Measurements from ENCODE around the gene REEP6. TPM values are rescaled to one million over a fixed set of nuclear protein-coding genes. Genes with fewer than 3 reads are reported as not detected.

REEP6 gene
- total RNA-seq = 8.3 and 10.4 TPM in 2 replicates

DNA sequence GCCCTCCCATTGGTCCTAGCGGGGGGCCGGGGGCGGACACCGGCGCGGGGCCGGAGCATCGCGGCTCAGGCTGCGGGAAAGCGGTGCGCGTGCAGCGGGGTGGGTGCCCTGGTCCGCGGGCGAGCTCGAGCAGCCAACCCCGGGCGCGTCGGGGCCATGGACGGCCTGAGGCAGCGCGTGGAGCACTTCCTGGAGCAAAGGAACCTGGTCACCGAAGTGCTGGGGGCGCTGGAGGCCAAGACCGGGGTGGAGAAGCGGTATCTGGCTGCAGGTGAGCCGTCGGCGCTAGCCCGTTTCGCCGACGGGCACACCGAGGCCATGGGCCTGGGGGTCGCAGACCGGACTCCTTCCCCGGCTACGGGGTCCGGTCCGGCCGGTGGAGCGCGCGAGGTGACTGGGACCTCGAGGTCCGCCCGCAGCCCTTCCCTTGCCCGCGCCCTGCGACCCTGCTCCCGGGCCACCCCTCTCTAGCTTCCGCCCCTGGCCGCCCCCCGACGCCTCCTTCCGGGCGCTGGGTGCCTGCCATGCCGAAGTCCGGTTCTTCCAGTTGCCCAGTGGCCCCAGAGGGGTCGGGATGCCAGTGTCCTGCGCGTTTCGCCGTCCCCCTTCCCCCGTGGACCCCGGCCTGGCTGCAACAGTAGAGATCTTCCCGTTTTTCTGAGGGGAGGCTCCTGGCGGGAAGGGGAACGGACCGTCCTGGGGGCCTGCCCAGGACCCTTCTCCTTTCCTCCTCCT lies at the start of gene REEP6:
Gene REEP6, plus strand, starts transcription at position 68 of the 735 bp plus-strand sequence. Its CDS starts 89 bp downstream, at position 157.

DNA sequence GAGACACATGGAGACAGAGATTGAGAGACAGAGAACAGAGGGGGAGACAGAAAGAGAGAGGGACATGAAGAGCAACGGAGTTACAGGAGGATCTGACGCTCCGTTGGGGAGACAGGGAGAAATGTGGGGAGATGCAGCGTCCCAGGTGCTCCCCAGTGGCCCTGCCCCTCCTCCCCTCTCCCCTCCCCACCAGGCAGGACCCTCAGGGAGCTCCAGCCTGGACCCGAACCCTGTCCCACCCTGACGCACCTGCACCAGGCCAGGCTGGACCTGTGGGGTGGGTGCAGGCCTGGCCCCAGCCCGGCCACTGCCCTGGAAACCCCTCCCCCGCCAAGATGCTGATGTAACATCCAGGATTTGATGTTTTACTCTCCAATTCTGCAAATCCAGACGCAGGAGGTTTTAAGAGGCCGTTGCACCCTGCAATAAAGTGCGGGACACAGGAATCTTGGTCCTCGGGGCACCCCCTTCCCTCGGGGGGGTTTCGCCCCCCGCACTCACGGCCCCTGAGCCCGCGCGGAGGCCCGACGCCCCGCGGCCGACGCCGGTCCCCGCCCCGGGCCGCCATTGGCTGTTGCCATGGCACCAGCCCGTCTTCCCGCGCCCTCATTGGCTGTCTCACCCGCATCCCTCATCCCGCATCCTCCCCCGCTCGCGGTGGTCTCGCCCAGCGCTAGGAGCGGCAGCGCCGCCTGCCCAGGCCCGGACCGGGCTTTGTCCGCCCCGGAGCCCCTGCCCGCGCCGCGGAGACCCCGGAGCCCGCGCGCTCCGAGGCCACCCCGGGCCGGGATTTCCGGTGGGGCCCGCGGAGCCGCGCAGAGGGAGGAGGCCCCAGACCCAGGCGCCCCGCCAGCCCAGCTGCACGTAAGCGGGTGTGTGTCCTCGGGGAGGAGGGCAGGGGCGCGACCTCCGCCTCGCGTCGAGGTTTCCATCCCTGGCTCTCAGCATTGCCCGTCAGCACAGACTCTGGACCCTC lies 41.2 kb upstream of the REEP6 start, which contains the start of gene APC2:
Gene APC2, plus strand, starts transcription at position 655 of the 976 bp plus-strand sequence. CDS start 2,881 bp downstream, outside the sequence.

DNA sequence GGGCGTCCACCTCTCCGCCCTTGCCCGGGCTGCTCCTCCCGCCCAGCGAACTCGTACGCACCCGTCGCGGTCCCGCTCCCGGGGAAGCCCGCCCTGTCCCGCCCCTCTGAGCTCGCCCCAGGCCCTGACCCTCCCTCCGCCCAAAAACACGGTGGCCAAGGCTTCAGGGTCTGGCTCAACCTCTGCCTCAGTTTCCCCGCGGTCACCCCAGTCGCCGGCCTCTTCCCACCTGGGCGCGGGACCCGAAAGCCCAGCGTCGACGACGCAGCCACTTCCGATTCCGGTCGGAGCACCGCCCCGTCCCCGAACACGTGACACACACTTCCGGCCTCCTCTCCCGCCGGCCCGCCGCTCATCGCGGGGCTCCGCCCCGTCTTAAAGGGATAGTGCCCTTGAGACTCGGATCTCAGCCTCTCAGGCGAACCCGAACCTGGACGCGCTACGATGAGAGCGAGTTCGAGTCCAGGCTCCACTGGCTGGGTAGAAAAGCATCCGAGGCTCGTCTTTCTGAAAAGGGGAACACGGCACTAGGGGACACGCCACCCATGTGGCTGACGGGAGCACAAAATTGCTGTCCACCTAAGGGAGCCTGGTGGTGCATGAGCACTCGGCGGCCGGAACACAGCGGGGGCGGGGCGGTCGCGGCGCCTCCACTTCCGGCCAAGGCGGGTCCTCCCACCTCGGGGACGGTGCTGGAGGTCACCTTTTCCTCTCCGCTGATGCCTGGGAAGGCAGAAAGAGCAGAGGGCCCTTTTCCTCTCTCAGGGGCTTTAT lies 11.9 kb upstream of the REEP6 start, which contains the start of gene C19orf25:
Gene C19orf25, minus strand, starts transcription at position 282 of the 774 bp plus-strand sequence. CDS start 312 bp downstream, outside the sequence.

DNA sequence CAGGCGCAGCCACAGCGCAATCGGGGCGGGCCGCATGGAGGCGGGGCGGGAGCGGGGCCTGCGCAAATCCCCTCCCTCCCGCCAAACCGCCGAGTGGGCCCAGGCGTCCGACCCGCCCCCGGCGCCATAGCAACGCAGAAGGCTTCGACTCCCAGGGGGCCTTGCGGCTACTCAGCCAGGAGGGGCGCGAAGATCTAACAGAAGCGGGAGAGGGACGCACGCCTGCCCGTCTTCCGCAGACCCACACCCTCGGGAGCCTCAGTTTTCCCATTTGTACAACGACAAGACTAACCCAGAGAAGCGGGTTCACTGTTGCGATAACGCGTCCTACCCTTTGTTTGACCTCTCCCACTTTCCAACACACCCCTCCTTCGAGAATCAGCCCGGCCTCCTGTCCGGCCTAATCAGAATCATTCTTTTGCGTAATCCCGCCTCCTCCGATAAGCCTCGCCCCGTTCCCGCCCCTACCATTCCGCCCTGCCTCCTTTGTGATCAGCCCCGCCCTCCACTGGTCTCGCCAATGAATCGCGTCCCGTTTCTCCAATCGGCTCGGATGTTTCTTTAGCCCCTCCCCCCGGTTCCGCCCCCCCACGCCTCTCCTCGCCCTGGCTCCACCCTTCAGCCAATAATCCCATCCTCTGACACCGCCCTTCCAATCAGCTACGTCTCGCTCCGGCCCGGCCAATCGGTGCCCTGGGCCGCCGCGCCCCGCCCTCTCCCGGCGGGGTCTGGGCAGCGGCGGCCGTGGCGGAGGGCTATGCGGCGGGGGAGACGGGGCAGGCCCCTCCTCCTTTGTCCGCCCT lies 469 bp upstream of the REEP6 start, which contains the start of gene PCSK4:
Gene PCSK4, minus strand, starts transcription at position 40 of the 803 bp plus-strand sequence. Its CDS starts 4 bp downstream, at position 36.

DNA sequence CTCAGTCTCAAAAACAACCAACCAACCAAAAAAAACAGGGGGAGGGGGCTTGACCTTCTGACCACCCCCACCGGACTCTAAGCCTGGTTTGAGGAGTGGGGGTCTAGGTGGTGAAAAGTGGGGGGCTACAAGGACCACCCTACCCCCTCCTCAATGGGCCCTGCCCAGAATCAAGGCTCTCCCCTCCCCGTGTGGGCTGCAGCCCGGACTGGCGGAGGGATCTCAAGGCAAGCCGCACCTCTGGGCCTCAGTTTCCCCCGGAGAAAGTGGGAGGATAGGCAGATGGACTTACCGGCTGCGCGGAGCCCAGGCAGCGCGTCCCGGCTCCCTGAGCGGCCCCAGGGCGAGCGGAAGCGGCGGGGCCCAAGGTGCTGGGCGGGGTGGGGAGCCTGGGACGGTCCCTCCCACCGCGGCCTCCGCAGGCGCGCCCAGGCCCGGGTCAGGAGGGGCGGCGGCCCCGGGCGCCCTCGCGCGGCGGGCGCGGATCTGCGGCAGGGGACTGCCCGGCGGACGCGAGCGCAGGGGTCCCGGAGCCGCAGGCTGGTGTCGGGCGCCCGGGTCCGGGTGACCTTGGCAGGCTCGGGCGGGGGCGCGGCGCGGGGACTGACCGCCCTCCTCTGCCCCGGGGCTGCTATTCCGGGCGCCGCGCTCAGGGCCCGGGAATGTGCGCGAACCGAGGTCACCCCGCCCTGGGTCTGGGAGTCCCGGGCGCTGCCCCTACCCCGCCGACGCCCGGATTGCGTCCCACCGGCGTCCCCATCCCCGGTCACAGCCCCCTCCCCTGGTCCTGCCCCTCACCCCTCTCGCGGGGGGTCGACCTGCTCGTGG lies 21.9 kb downstream of the REEP6 start, which contains the start of gene ADAMTSL5:
Gene ADAMTSL5, minus strand, starts transcription at position 349 of the 828 bp plus-strand sequence. CDS start 2,076 bp downstream, outside the sequence.

DNA sequence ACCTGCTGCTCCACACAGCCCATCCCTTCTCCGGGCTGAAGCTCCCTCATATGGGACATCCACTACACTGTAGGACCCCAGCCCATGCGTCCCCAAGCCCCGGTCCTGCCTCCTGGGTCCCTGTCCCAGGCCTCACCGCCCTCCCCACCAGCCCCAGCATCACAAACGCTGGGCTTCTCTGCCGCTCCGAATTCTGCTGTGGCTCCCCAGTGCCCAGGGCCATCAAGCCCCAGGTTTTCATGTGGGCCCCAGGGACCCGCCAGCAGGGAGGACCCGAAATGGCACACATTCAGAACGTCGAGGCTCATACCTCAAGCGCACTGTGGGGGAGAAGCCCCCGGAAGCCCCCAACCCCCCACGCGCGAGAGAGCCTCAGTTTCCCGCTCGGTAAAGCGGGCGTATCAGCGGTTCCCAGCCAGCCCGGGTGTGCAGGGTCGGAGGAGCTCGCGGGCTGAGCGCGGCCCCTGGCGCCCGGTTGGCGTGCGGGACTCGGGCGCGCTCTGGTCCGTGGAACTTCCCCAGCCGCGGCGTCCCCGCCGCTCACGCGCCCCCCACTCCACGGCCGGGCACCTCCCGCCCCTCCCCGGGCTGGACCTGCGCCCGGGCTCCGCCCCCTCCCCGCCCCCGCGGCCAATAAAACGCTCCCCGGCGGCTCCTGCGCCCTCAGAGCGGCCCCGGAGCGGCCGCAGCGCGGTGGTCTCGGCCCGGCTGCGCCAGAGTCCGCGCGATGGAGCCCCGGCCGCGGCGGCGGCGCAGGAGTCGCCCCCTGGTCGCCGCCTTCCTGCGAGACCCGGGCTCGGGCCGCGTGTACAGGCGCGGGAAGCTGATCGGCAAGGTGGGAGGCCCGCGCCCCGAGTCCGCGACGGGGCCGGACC lies 32.7 kb downstream of the REEP6 start, which contains the start of gene PLK5:
Gene PLK5, plus strand, starts transcription at position 666 of the 875 bp plus-strand sequence. CDS start 2,920 bp downstream, outside the sequence.

Other genes with a start within 250 kb of the REEP6 start
- 142 and 144 TPM in 2 replicates for gene ATP5F1D, start 249.4 kb upstream of the REEP6 start, total RNA-seq
- gene MIDN, start 242.6 kb upstream of the REEP6 start, total RNA-seq = 32.7 and 52.6 TPM in 2 replicates
- 193 and 255 TPM in 2 replicates for gene CIRBP, start 221.8 kb upstream of the REEP6 start, total RNA-seq
- 81.9 and 109 TPM in 2 replicates for gene FAM174C, start 215.7 kb upstream of the REEP6 start, total RNA-seq
- gene EFNA2, start 205.3 kb upstream of the REEP6 start, total RNA-seq = not detected in 2 replicates
- 151 and 201 TPM in 2 replicates for gene NDUFS7, start 107.3 kb upstream of the REEP6 start, total RNA-seq
- 28.4 and 31.1 TPM in 2 replicates for gene GAMT, start 89.6 kb upstream of the REEP6 start, total RNA-seq
- gene DAZAP1, start 83.6 kb upstream of the REEP6 start, total RNA-seq = 62.3 and 89.2 TPM in 2 replicates
- 2,484 and 5,127 TPM in 2 replicates for gene RPS15, start 52.8 kb upstream of the REEP6 start, total RNA-seq
- gene APC2, start 41.1 kb upstream of the REEP6 start, total RNA-seq = 0.05 and 0.07 TPM in 2 replicates
- 33.7 and 51.3 TPM in 2 replicates for gene C19orf25, start 12.0 kb upstream of the REEP6 start, total RNA-seq
- 0.28 and 0.71 TPM in 2 replicates for gene PCSK4, start 831 bp upstream of the REEP6 start, total RNA-seq
- gene ADAMTSL5, start 21.8 kb downstream of the REEP6 start, total RNA-seq = 3.7 and 5.2 TPM in 2 replicates
- 0.05 TPM in 1 of 2 replicates, not detected in the other for gene PLK5, start 32.9 kb downstream of the REEP6 start, total RNA-seq
- gene MEX3D, start 77.1 kb downstream of the REEP6 start, total RNA-seq = 55.4 and 66.9 TPM in 2 replicates
- 115 and 122 TPM in 2 replicates for gene MBD3, start 101.7 kb downstream of the REEP6 start, total RNA-seq
- 89.6 and 117 TPM in 2 replicates for gene UQCR11, start 114.3 kb downstream of the REEP6 start, total RNA-seq
- 156 and 180 TPM in 2 replicates for gene TCF3, start 161.4 kb downstream of the REEP6 start, total RNA-seq

Measured in airway epithelial cell (primary cell).